ENCODE measurements around the gene NDUFB1. TPM values are rescaled to one million over a fixed set of nuclear protein-coding genes. Genes with fewer than 3 reads are reported as not detected.
A peak's percentile ranks its signal among the peaks of the same experiment; 100 is the strongest.

The NDUFB1 gene
- total RNA-seq, 1 donor from 2014 or later = 348 TPM

DNA sequence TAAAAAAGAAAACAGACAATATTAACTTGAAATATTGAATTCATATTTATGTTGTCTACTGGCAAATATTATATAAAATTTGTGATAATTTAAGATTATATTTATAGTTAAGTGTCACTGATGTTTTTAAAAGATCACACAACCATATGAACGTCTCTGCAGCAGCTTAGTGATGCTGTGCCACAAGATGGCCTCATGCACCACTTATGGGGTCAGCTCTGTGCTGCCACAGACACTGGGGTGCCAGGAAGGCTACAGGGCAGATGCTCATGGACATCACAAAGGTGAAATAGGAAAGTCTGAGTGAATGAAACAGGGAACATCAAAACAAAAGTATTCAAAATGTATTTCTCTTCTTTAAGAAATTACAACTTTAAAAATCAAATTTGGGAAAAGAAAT lies 28.2 kb downstream of the NDUFB1 start:
- Mint-ChIP-seq H3K27ac (no peak overlapping the region), H3K27me3 (ENCODE audit: insufficient read depth, low read depth) (peaks cover 3% of the 10 kb centered on the region), H3K4me1 (no peaks in the 10 kb centered on the region), H3K9me3 (no peaks in the 10 kb centered on the region), H3K36me3 (peaks cover 13% of the 10 kb centered on the region), H3K4me3 (no peak overlapping the region)
- Histone ChIP-seq H3K9me3 (ENCODE audit: low read depth) (no peaks in the 10 kb centered on the region), H2AFZ (replicated peaks) (no peak overlapping the region), H3K27ac (no peak overlapping the region), H4K20me1 (ENCODE audit: low read depth) (peaks cover 8% of the 10 kb centered on the region), H3K79me2 (ENCODE audit: low read depth) (peaks cover 17% of the 10 kb centered on the region), H3K4me1 (no peaks in the 10 kb centered on the region), H3K9ac (no peak overlapping the region), H3K4me3 (no peak overlapping the region), H3K4me2 (no peak overlapping the region), H3K36me3 (peaks cover 6% of the 10 kb centered on the region), H3K27me3 (no peaks in the 10 kb centered on the region), H3F3A (ENCODE audit: low read depth) (no peaks in the 10 kb centered on the region)
- peak; percentile 10 for DNase-seq (ENCODE audit: low spot score)
- TF ChIP-seq, protein P1, sequence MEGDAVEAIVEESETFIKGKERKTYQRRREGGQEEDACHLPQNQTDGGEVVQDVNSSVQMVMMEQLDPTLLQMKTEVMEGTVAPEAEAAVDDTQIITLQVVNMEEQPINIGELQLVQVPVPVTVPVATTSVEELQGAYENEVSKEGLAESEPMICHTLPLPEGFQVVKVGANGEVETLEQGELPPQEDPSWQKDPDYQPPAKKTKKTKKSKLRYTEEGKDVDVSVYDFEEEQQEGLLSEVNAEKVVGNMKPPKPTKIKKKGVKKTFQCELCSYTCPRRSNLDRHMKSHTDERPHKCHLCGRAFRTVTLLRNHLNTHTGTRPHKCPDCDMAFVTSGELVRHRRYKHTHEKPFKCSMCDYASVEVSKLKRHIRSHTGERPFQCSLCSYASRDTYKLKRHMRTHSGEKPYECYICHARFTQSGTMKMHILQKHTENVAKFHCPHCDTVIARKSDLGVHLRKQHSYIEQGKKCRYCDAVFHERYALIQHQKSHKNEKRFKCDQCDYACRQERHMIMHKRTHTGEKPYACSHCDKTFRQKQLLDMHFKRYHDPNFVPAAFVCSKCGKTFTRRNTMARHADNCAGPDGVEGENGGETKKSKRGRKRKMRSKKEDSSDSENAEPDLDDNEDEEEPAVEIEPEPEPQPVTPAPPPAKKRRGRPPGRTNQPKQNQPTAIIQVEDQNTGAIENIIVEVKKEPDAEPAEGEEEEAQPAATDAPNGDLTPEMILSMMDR (IDR thresholded peaks at IDR 0.05) = peak; percentile 35
- TF ChIP-seq EZH2 (IDR thresholded peaks at IDR 0.05) (no peak), EZH2phosphoT487 (IDR thresholded peaks at IDR 0.05) (no peak)

DNA sequence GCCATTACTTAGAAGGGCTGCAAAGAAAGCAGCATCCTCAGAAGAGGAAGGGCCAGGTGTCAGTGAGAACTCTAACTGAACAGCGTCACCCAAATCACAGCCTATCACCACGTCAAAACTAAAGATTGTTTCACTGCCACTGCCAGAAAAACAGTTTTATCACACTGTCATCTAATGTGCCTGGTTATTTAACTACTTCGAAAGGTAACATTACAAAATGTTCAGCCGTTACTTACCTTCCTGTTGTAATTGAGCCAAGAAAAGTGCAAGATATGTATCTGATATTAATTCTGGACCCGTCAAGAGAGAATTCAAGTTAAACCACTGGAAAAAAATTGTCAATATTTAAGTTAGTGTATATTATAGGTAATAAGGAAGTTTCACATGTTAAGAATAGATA lies 33.0 kb downstream of the NDUFB1 start:
- no peak for TF ChIP-seq EZH2 (IDR thresholded peaks at IDR 0.05)
- TF ChIP-seq EZH2phosphoT487 (IDR thresholded peaks at IDR 0.05) = no peak
- TF ChIP-seq, protein P1 (IDR thresholded peaks at IDR 0.05) = no peak
- H3K27me3 ChIP-seq = no peaks in the 10 kb centered on the region
- H3K4me3 Mint-ChIP-seq = no peak overlapping the region
- H3K27ac Mint-ChIP-seq = no peak overlapping the region
- H3K9me3 Mint-ChIP-seq = no peaks in the 10 kb centered on the region
- no peaks in the 10 kb centered on the region for H3F3A ChIP-seq (ENCODE audit: low read depth)
- no peak for DNase-seq (ENCODE audit: low spot score)
- H3K27me3 Mint-ChIP-seq (ENCODE audit: insufficient read depth, low read depth) = no peaks in the 10 kb centered on the region
- H3K4me1 ChIP-seq = no peaks in the 10 kb centered on the region
- peaks cover 22% of the 10 kb centered on the region for H3K36me3 Mint-ChIP-seq
- H3K9ac ChIP-seq = no peak overlapping the region
- peaks cover 9% of the 10 kb centered on the region for H3K36me3 ChIP-seq
- no peaks in the 10 kb centered on the region for H4K20me1 ChIP-seq (ENCODE audit: low read depth)
- no peak overlapping the region for H3K4me2 ChIP-seq
- no peak overlapping the region for H3K4me3 ChIP-seq
- no peak overlapping the region for H2AFZ ChIP-seq (replicated peaks)
- H3K79me2 ChIP-seq (ENCODE audit: low read depth) = no peaks in the 10 kb centered on the region
- no peaks in the 10 kb centered on the region for H3K9me3 ChIP-seq (ENCODE audit: low read depth)
- no peaks in the 10 kb centered on the region for H3K4me1 Mint-ChIP-seq
- H3K27ac ChIP-seq = no peak overlapping the region

- H3K4me1 ChIP-seq = no peaks in the 10 kb centered on the region
- Mint-ChIP-seq H3K27me3 (ENCODE audit: insufficient read depth, low read depth) (no peaks in the 10 kb centered on the region), H3K36me3 (peaks cover 12% of the 10 kb centered on the region), H3K27ac (no peak overlapping the region), H3K4me3 (no peak overlapping the region), H3K9me3 (no peaks in the 10 kb centered on the region), H3K4me1 (no peaks in the 10 kb centered on the region)
- H3K9ac ChIP-seq = no peak overlapping the region
- H2AFZ ChIP-seq (replicated peaks) = no peak overlapping the region
- no peak overlapping the region for H3K4me3 ChIP-seq
- no peak overlapping the region for H3K27ac ChIP-seq
- H3K4me2 ChIP-seq = no peak overlapping the region
- no peaks in the 10 kb centered on the region for H3K27me3 ChIP-seq
- no peaks in the 10 kb centered on the region for H3F3A ChIP-seq (ENCODE audit: low read depth)
- no peaks in the 10 kb centered on the region for H3K9me3 ChIP-seq (ENCODE audit: low read depth)
- no peaks in the 10 kb centered on the region for H3K79me2 ChIP-seq (ENCODE audit: low read depth)
- TF ChIP-seq EZH2 (IDR thresholded peaks at IDR 0.05) (no peak), EZH2phosphoT487 (IDR thresholded peaks at IDR 0.05) (no peak)
- TF ChIP-seq, protein P1 (IDR thresholded peaks at IDR 0.05) = no peak
- no peak for DNase-seq (ENCODE audit: low spot score)
- H3K36me3 ChIP-seq = peaks cover 10% of the 10 kb centered on the region
- no peaks in the 10 kb centered on the region for H4K20me1 ChIP-seq (ENCODE audit: low read depth)
Measured at GRCh38 chr14:92074555-92074954, 47.0 kb downstream of the NDUFB1 start.

Other genes starting within 250 kb of the NDUFB1 start
- gene FBLN5, start 174.0 kb downstream of the NDUFB1 start, total RNA-seq (ENCODE audit: low replicate concordance) = not detected in 2 replicates
- gene TRIP11, start 81.6 kb downstream of the NDUFB1 start, total RNA-seq (ENCODE audit: low replicate concordance) = 23.2 and 28.4 TPM in 2 replicates
- gene ATXN3, start 15.1 kb downstream of the NDUFB1 start, total RNA-seq (ENCODE audit: low replicate concordance) = 39.7 and 76.6 TPM in 2 replicates
- gene CPSF2, start 263 bp upstream of the NDUFB1 start, total RNA-seq (ENCODE audit: low replicate concordance) = 79.6 and 116 TPM in 2 replicates
- gene SLC24A4, start 201.5 kb upstream of the NDUFB1 start, total RNA-seq (ENCODE audit: low replicate concordance) = 0.15 and 0.73 TPM in 2 replicates

Measured in neural progenitor cell (in vitro differentiated cells).